GM19372 (cell line): ENCODE data around the gene PRRG1.
"Not testable (repeated sequence)": the region's sequence is repeated elsewhere in the genome, so short reads cannot be mapped to it uniquely, and the experiment has no call there.

Source experiments
- ATAC-seq: cut with Tn5 transposase; IDR thresholded peaks from one replicate; pipeline ENCODE4 v1.9.1; 2021; ENCODE audit warnings: mild to moderate bottlenecking, low read depth, moderate library complexity; ENCODE audit not compliant: unreplicated experiment

The PRRG1 gene

GRCh38 chrX:37349221-37350033 is at the start of gene PRRG1:
Gene PRRG1, plus strand, starts transcription at chrX:37349364. Its CDS starts 56,886 bp downstream, at chrX:37406250.
- ATAC-seq: no peak

GRCh38 chrX:37302569-37302968 is 46.6 kb upstream of the PRRG1 start:
- no peak for ATAC-seq

GRCh38 chrX:37305238-37305637 is 43.9 kb upstream of the PRRG1 start:
- not testable (repeated sequence) for ATAC-seq

GRCh38 chrX:37314531-37314930 is 34.6 kb upstream of the PRRG1 start:
- ATAC-seq: no peak

GRCh38 chrX:37315511-37316248 is 33.5 kb upstream of the PRRG1 start:
- no peak for ATAC-seq

- ATAC-seq: no peak
Measured at GRCh38 chrX:37320541-37321203, 28.5 kb upstream of the PRRG1 start.

GRCh38 chrX:37330642-37331041 is 18.5 kb upstream of the PRRG1 start:
- ATAC-seq: no peak

GRCh38 chrX:37331546-37331945 is 17.6 kb upstream of the PRRG1 start:
- ATAC-seq: no peak

GRCh38 chrX:37332055-37332454 is 17.1 kb upstream of the PRRG1 start:
- ATAC-seq: no peak

GRCh38 chrX:37332987-37333658 is 16.0 kb upstream of the PRRG1 start:
- ATAC-seq: no peak

GRCh38 chrX:37347420-37347819 is 1.7 kb upstream of the PRRG1 start:
- no peak for ATAC-seq

GRCh38 chrX:37348231-37348970 is 763 bp upstream of the PRRG1 start:
- no peak for ATAC-seq

- ATAC-seq: no peak
Measured at GRCh38 chrX:37348971-37349220, 268 bp upstream of the PRRG1 start.

- no peak for ATAC-seq
Measured at GRCh38 chrX:37350034-37350365, 836 bp downstream of the PRRG1 start.

GRCh38 chrX:37353646-37354045 is 4.5 kb downstream of the PRRG1 start:
- ATAC-seq: no peak

GRCh38 chrX:37357436-37357835 is 8.3 kb downstream of the PRRG1 start:
- ATAC-seq: no peak

- ATAC-seq: no peak
Measured at GRCh38 chrX:37361596-37361995, 12.4 kb downstream of the PRRG1 start.

- no peak for ATAC-seq
Measured at GRCh38 chrX:37364666-37365065, 15.5 kb downstream of the PRRG1 start.

- no peak for ATAC-seq
Measured at GRCh38 chrX:37367946-37368345, 18.8 kb downstream of the PRRG1 start.

GRCh38 chrX:37370499-37371141 is 21.5 kb downstream of the PRRG1 start:
- no peak for ATAC-seq
